ENCODE results near the gene KNCN. TPM values are rescaled to one million over a fixed set of nuclear protein-coding genes. Genes with fewer than 3 reads are reported as not detected.

KNCN gene
- total and polyA plus RNA-seq, 10 of the 15 experiments (the other 5 are each of a cell fraction or from before 2014, with no cell fraction given): not detected

GRCh38 chr1:46506470-46507219, 44.8 kb downstream of the KNCN start:
- ChIA-PET SMC1A (ENCODE audit: uncharacterized antibody, unreplicated experiment) (interaction anchor here (1.0 kb wide), 1 partner anchor 20 kb away, joined by 3 read pairs; no protein-coding TSS in a partner anchor), RAD21 (ENCODE audit: unreplicated experiment) (no interaction called here), POLR2A (no interaction called here), CTCF (no interaction called here)
- no peak overlapping the region for H2AFZ ChIP-seq (ENCODE audit: control insufficient read depth, low read depth, low read length)
- H3K9ac ChIP-seq (ENCODE audit: control insufficient read depth, insufficient read depth, low read length): no peak overlapping the region
- H3K27me3 ChIP-seq (replicated peaks in 1 of 2; ENCODE audit: control insufficient read depth in 2 of 2, insufficient read depth in 2 of 2, low read length in 1 of 2): peaks cover 0 to 3% of the 10 kb centered on the region in 2 experiments; a peak in 2 of 4 replicates
- ATAC-seq: no peak
- BruUV-seq (replicated peaks): no TSS peak
- DNase-seq (ENCODE audit: low read depth, low spot score): no peak
- no peaks in the 10 kb centered on the region for H3K36me3 ChIP-seq (ENCODE audit: control insufficient read depth in 2 of 2, insufficient read depth in 2 of 2, low read length in 1 of 2)
- no peaks in the 10 kb centered on the region for H4K20me1 ChIP-seq (ENCODE audit: control insufficient read depth, insufficient read depth)
- H3K79me2 ChIP-seq (ENCODE audit: control insufficient read depth, insufficient read depth, low read length): no peaks in the 10 kb centered on the region
- FAIRE-seq: no peak
- TF ChIP-seq PKNOX1 (IDR thresholded peaks at IDR 0.05) (no peak), MAX (IDR thresholded peaks at IDR 0.05; ENCODE audit: low read depth, low read length) (no peak), FOXK2 (IDR thresholded peaks at IDR 0.05) (no peak), ZNF592 (IDR thresholded peaks at IDR 0.05) (no peak), YBX1 (IDR thresholded peaks at IDR 0.05) (no peak), GABPA (IDR thresholded peaks at IDR 0.05; ENCODE audit: low read depth) (no peak), CREB1 (IDR thresholded peaks at IDR 0.05; ENCODE audit: low read depth) (no peak), RB1 (IDR thresholded peaks at IDR 0.05; ENCODE audit: borderline replicate concordance) (no peak), ASH2L (IDR thresholded peaks at IDR 0.05; ENCODE audit: borderline replicate concordance, low read depth) (no peak)
- no peaks in the 10 kb centered on the region for H3K9me3 ChIP-seq (replicated peaks; ENCODE audit: control insufficient read depth, insufficient read depth, low read length)
- intact Hi-C loops (cut with micrococcal nuclease; ENCODE audit: unreplicated experiment) (no loop called here), in situ Hi-C loops (cut with MboI) (no loop called here)
- WGBS (ENCODE audit: insufficient coverage, insufficient replicate concordance, low lambda C conversion rate, missing lambda C conversion rate): 55% methylated on average over 17 of the region's 17 CpGs
- H3K27ac ChIP-seq (ENCODE audit: control insufficient read depth, insufficient read depth): no peak overlapping the region
- H3K4me3 ChIP-seq: no peak overlapping the region
- no peaks in the 10 kb centered on the region for H3K4me1 ChIP-seq (ENCODE audit: control insufficient read depth, insufficient read depth, low read length)
- no peak overlapping the region for H3K4me2 ChIP-seq (ENCODE audit: control insufficient read depth, insufficient read depth)
